PC-3 (cell line): ENCODE data around the gene ARHGAP15. TPM values are rescaled to one million over a fixed set of nuclear protein-coding genes. Genes with fewer than 3 reads are reported as not detected.

Experiments
- ATAC-seq: fragments of 200-7000 bp; cut with Tn5 transposase; 2 replicates; pipeline ENCODE4 v1.9.1; 2020; ENCODE audit warnings: mild to moderate bottlenecking, moderate library complexity
- BruUV-seq: library from RNA; stranded (reverse); fragments of 400-500 nt; replicated peaks from 2 replicates; lab custom pipeline; 2021; lab: Mats Ljungman, UMichigan
- CTCF ChIA-PET: fragments of 300-600 bp; sonication (Branson Sonifier 250); formaldehyde crosslinking; loops from one replicate; lab custom pipeline; 2022; ENCODE audit warnings: antibody characterized with exemption; lab: Charles Lee
- POLR2A ChIA-PET: fragments of 300-600 bp; sonication (Branson Sonifier 250); formaldehyde crosslinking; loops from one replicate; lab custom pipeline; 2022; ENCODE audit warnings: antibody characterized with exemption; ENCODE audit not compliant: unreplicated experiment; lab: Charles Lee
- DNase-seq: peaks from one replicate; pipeline ENCODE4 v3.0.0-alpha.2; 2015
- H2AFZ ChIP-seq: fragments of 300-600 bp; sonication (generic); 2 replicates; pipeline ENCODE4 v1.6.0; 2016; ENCODE audit warnings: antibody characterized with exemption, low read length
- H3F3A ChIP-seq: fragments of 300-600 bp; sonication (generic); one replicate; pipeline ENCODE4 v1.6.0; 2017; ENCODE audit warnings: antibody characterized with exemption, low read length, control low read depth, mild to moderate bottlenecking; ENCODE audit not compliant: unreplicated experiment
- H3K27ac ChIP-seq: fragments of 300-600 bp; sonication (generic); 2 replicates; pipeline ENCODE4 v1.5.1; 2016; ENCODE audit warnings: mild to moderate bottlenecking, low read length
- H3K27me3 ChIP-seq: fragments of 300-600 bp; sonication (generic); 2 replicates; pipeline ENCODE4 v1.6.1; 2016; ENCODE audit warnings: low read length, mixed read lengths
- H3K36me3 ChIP-seq: fragments of 300-600 bp; sonication (generic); 2 replicates; pipeline ENCODE4 v1.6.1; 2016; ENCODE audit warnings: low read depth, mixed run types, low read length, mixed read lengths
- H3K4me1 ChIP-seq: fragments of 300-600 bp; sonication (generic); 2 replicates; pipeline ENCODE4 v1.5.1; 2016; ENCODE audit warnings: low read length; ENCODE audit not compliant: insufficient read depth
- H3K4me2 ChIP-seq: fragments of 300-600 bp; sonication (generic); 2 replicates; pipeline ENCODE4 v1.6.0; 2016; ENCODE audit warnings: low read length
- H3K4me3 ChIP-seq: fragments of 300-600 bp; sonication (generic); 2 replicates; pipeline ENCODE4 v1.5.1; 2016; ENCODE audit warnings: mild to moderate bottlenecking, low read length, mixed read lengths
- H3K79me2 ChIP-seq: fragments of 300-600 bp; sonication (generic); 2 replicates; pipeline ENCODE4 v1.6.1; 2017; ENCODE audit warnings: low read length, mixed read lengths
- H3K9ac ChIP-seq: fragments of 300-600 bp; sonication (generic); 2 replicates; pipeline ENCODE4 v1.6.0; 2016; ENCODE audit warnings: mild to moderate bottlenecking, low read length
- H3K9me2 ChIP-seq: fragments of 300-600 bp; sonication (generic); replicated peaks from 2 replicates; pipeline ENCODE4 v1.6.1; 2016; ENCODE audit warnings: mixed run types, low read length, mixed read lengths
- H3K9me3 ChIP-seq: fragments of 300-600 bp; sonication (generic); 2 replicates; pipeline ENCODE4 v1.6.1; 2016; ENCODE audit warnings: low read length, mixed read lengths
- H4K20me1 ChIP-seq: fragments of 300-600 bp; sonication (generic); 2 replicates; pipeline ENCODE4 v1.6.1; 2016; ENCODE audit warnings: low read length, mixed read lengths
- CTCF ChIP-seq: fragments of 300-600 bp; sonication (generic); conservative IDR thresholded peaks from 2 replicates; pipeline ENCODE4 v1.5.1; 2017; ENCODE audit warnings: antibody characterized with exemption, low read depth, mild to moderate bottlenecking, low read length
- EZH2 ChIP-seq: fragments of 300-600 bp; sonication (generic); IDR thresholded peaks from one replicate; pipeline ENCODE4 v1.6.1; 2017; ENCODE audit warnings: antibody characterized with exemption, mild to moderate bottlenecking, low read length; ENCODE audit not compliant: unreplicated experiment
- EZH2phosphoT487 ChIP-seq: fragments of 300-600 bp; sonication (generic); IDR thresholded peaks from 2 replicates; pipeline ENCODE4 v1.6.1; 2018; ENCODE audit warnings: mild to moderate bottlenecking, antibody characterized with exemption, low read length, borderline replicate concordance
- intact Hi-C: fragments of 100-400 bp; cut with micrococcal nuclease; formaldehyde crosslinking; loops from 2 replicates; pipeline ENCODE4 v1.9.0; 2023
- total RNA-seq: library from RNA; depleted of rRNA; stranded (reverse); fragments of >200 nt; gene quantifications from 2 replicates; pipeline ENCODE4 v1.2.3, GENCODE V29; 2014

The ARHGAP15 gene
- total RNA-seq, 1 experiment from 2014 or later, result not detected

- Histone ChIP-seq H3K9me3 (no peaks in the 10 kb centered on the region), H3F3A (no peaks in the 10 kb centered on the region), H3K4me3 (no peak overlapping the region), H3K9ac (no peak overlapping the region), H3K36me3 (no peaks in the 10 kb centered on the region), H3K27me3 (peaks cover 28% of the 10 kb centered on the region), H3K27ac (no peak overlapping the region), H3K9me2 (no peaks in the 10 kb centered on the region), H2AFZ (no peak overlapping the region), H3K79me2 (no peaks in the 10 kb centered on the region), H3K4me2 (no peak overlapping the region), H3K4me1 (no peaks in the 10 kb centered on the region), H4K20me1 (no peaks in the 10 kb centered on the region)
- DNase-seq, result no peak
- ATAC-seq, result no peak
- ChIA-PET POLR2A (no interaction called here), CTCF (no interaction called here)
- TF ChIP-seq CTCF (no peak), EZH2 (no peak), EZH2phosphoT487 (no peak)
- intact Hi-C loops, result no loop called here
- no TSS peak for BruUV-seq
Observed at GRCh38 chr2:143144813-143145455, 15.7 kb downstream of the ARHGAP15 start.

GRCh38 chr2:143146366-143146765 lies 17.1 kb downstream of the ARHGAP15 start:
- intact Hi-C loops, result no loop called here
- BruUV-seq, result no TSS peak
- Histone ChIP-seq H3F3A (no peaks in the 10 kb centered on the region), H3K4me2 (no peak overlapping the region), H3K36me3 (no peaks in the 10 kb centered on the region), H3K4me3 (no peak overlapping the region), H3K79me2 (no peaks in the 10 kb centered on the region), H3K27me3 (peaks cover 19% of the 10 kb centered on the region; the same call in 1 of the 2 replicates), H3K9ac (no peak overlapping the region), H4K20me1 (no peaks in the 10 kb centered on the region), H2AFZ (no peak overlapping the region), H3K27ac (no peak overlapping the region), H3K4me1 (no peaks in the 10 kb centered on the region), H3K9me2 (no peaks in the 10 kb centered on the region), H3K9me3 (no peaks in the 10 kb centered on the region)
- ChIA-PET CTCF (interaction anchor here (0.6 kb wide), 1 partner anchor 25 kb away, joined by 3 read pairs; no protein-coding TSS in a partner anchor), POLR2A (no interaction called here)
- DNase-seq (no peak), ATAC-seq (no peak)
- TF ChIP-seq EZH2, result no peak
- no peak for TF ChIP-seq CTCF
- no peak for TF ChIP-seq EZH2phosphoT487

- H3K36me3 ChIP-seq, result no peaks in the 10 kb centered on the region
- ChIA-PET CTCF (no interaction called here), POLR2A (no interaction called here)
- no peak for ATAC-seq
- H3K79me2 ChIP-seq, result no peaks in the 10 kb centered on the region
- H3K4me1 ChIP-seq, result no peaks in the 10 kb centered on the region
- H3K9me2 ChIP-seq, result no peaks in the 10 kb centered on the region
- BruUV-seq, result no TSS peak
- H4K20me1 ChIP-seq, result no peaks in the 10 kb centered on the region
- no peak overlapping the region for H3K4me3 ChIP-seq
- no peak for TF ChIP-seq EZH2
- no peak for TF ChIP-seq CTCF
- no peak for TF ChIP-seq EZH2phosphoT487
- no peak for DNase-seq
- H3K4me2 ChIP-seq, result no peak overlapping the region
- H3K9me3 ChIP-seq, result no peaks in the 10 kb centered on the region
- intact Hi-C loops, result no loop called here
- no peaks in the 10 kb centered on the region for H3F3A ChIP-seq
- H3K27me3 ChIP-seq, result peaks cover 14% of the 10 kb centered on the region; the same call in 1 of the 2 replicates
- H2AFZ ChIP-seq, result no peak overlapping the region
- no peak overlapping the region for H3K9ac ChIP-seq
- no peak overlapping the region for H3K27ac ChIP-seq
Observed at GRCh38 chr2:143146815-143147530, 17.8 kb downstream of the ARHGAP15 start.
